Stimulated activated CD4-positive, alpha-beta T cell treated with anti-CD3 and anti-CD28 coated beads, Interleukin-4, amount 100 ng/mL, for 48 hours (primary cell): Measurements from ENCODE around the gene MOCOS.

Experiments used
- DNase-seq, 2 donors: peaks; one replicate each; pipeline ENCODE4 v3.0.0-alpha.2; 2020; ENCODE audit warnings: low read depth in 2 of 2

MOCOS gene

GRCh38 chr18:36271153-36271552 lies 83.9 kb downstream of the MOCOS start:
- DNase-seq = no peak

- DNase-seq = no peak
Measured at GRCh38 chr18:36273347-36273746, 86.0 kb downstream of the MOCOS start.

DNA sequence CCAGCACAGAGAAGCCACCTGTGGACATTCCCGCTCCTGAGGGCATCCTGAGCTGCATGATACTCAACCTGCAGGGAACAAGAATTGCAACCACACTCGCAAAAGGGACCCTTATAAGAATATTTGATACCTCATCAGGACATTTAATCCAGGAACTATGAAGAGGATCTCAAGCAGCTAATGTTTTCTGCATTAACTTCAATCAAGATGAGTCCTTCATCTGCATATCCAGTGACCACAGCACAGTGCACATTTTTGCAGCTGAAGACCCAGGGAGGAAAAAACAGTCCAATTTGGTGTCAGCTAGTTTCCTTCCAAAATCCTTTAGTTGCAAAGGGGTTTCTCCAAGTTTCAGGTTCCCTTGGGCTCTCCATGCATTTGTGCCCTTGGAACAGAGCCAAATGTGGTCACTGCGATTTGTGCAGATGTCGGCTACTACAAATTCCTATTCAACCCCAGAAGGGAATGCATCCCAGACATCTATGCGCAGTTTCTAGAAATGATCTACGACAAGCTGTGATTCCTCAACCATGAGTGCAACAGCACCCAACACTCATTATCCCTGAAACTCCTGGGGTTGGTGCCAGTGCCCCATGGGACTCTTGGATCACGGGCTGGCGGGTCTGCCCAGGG lies 86.9 kb downstream of the MOCOS start:
- DNase-seq = no peak

DNA sequence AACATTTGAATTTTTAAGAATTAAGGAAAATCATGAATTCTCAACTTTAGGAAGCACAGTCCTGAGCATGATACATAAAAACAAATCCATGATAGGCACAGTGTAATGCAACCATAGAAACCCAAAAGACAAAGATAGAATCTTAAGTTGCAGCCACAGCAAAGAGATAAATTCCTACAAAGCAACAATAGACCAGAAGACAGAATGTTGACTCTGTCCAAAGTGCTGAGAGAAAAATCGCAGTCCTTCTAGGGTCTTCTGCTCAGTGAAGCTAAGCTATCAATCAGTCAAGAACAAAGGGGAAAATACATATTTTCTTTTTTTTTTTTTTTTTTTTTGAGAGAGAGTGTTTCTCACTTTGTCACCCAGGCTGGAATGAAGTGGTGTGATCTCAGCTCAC lies 88.3 kb downstream of the MOCOS start:
- no peak for DNase-seq

GRCh38 chr18:36279001-36279400 lies 91.7 kb downstream of the MOCOS start:
- DNase-seq = no peak

DNA sequence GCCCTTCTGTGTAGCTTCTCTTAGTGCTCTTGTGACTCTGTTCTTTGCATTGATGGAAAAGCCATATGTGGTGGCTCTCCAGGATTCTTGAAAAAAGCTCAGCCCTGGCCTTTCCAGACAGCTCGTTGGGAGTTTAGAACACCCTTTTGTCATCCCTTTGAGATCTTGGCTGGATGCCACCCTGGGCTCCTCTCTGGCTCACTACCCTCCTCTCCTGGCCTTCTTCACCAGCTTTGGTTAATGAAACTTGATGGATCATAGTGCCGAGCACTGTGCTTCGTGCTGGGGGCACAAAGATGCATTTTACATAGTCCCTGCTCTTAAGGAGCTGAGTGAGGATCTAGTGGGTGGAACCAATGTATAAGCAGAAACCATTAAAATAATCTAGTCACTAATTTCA lies 94.6 kb downstream of the MOCOS start:
- no peak for DNase-seq

DNA sequence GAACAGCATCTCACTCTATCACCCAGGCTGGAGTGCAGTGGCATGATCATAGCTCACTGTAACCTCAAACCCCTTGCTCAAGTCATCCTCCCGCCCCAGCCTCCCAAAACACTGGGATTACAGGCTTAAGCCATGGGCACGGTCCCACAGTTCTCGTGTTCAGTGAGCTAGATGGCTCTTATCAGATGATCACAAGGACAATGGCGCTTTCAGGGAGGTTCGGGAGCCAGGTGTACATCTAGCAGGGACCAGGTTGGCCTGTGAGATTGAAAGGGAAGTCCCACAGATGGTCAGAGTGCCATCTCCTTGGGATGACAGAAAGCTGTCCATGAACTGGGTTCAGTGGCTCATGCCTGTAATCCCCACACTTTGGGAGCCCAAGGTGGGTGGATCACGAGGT lies 96.2 kb downstream of the MOCOS start:
- no peak for DNase-seq

GRCh38 chr18:36284268-36284667 lies 97.0 kb downstream of the MOCOS start:
- DNase-seq = no peak

DNA sequence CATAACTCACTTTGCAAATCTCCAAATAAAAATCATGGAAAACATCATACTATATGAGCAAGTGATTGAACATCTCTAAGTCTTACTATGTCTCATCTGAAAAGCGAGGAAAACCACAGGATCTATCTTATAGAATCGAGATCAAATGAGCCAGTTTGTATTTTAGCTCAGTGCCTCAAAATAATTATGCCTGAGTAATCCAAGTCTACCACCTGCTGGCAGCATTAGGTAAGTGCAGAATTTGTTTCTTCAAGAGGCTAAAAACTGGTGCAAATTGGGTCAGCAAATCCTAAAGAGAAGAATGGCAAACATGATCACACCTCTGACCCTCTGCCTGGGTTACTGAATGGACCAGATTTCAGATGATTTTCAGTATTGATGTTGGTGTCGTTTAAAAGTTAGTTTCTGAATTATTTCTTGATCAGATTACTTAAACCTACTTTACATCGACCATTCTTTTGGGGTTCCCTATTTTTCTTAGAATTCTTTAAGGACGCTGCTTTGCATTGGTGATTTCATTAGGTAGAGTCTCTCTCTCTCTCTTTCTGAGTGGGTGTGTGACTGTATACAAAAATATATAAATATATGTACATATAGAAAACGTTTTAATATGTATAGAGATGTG lies 97.5 kb downstream of the MOCOS start:
- peak in 1 of 2 donors; percentile 11 for DNase-seq

GRCh38 chr18:36287653-36288052 lies 100.4 kb downstream of the MOCOS start:
- DNase-seq = no peak

DNA sequence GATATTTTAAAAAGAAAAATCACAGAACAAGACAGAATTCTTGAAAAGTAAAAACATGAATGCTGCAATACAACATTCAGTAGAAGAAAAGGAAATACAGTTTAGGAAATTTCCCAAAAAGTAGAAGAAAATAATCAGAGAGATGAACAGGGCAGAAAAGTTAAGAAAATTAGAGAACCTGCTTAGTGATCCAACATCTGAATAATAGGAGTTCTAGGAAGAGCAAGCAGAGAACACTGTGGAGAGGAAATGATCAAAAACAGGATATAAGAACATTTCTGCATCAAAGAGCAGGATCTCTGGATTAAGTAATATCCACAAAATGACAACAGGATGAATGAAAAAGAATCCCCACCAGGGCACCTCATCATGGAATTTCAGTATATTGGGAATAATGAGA lies 101.4 kb downstream of the MOCOS start:
- no peak for DNase-seq

DNA sequence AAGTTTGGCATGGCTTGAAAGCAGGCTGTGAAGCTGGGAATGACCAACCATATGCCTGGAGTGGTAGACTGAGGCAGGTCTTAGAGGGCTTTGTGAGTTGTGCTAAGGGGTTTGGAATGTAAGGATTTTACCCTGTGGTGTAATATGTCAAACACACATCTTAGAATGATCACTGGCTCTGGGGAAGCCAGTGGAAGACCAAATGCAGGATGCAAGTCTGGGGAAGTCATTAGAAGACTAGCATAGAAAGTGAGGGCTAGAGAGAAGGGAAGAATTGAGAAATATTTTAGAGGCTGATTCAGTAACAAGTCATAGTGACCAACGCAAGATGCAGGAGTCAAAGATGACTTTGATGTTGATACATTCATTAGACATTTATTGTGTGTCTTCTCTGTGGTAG lies 106.7 kb downstream of the MOCOS start:
- no peak for DNase-seq

GRCh38 chr18:36295214-36295613 lies 107.9 kb downstream of the MOCOS start:
- DNase-seq = no peak

DNA sequence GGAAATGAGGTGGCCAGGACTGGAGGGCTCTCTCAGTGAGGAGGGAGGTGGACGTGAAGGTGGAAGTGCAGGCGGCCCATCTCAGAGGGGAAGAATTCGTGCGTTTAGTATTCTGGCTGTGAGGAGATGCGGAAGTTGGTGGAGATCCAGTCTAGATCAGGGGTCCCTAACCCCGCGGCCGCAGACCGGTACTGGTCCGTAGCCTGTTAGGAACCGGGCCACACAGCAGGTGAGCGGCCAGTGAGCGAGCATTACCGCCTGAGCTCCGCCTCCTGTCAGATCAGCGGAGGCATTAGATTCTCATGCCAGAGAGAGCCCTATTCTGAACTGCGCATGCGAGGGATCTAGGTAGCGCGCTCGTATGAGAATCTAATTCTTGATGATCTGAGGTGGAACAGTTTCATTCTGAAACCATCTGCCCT lies 108.6 kb downstream of the MOCOS start:
- DNase-seq = no peak

GRCh38 chr18:36296650-36297416 lies 109.5 kb downstream of the MOCOS start:
- DNase-seq = no peak

DNA sequence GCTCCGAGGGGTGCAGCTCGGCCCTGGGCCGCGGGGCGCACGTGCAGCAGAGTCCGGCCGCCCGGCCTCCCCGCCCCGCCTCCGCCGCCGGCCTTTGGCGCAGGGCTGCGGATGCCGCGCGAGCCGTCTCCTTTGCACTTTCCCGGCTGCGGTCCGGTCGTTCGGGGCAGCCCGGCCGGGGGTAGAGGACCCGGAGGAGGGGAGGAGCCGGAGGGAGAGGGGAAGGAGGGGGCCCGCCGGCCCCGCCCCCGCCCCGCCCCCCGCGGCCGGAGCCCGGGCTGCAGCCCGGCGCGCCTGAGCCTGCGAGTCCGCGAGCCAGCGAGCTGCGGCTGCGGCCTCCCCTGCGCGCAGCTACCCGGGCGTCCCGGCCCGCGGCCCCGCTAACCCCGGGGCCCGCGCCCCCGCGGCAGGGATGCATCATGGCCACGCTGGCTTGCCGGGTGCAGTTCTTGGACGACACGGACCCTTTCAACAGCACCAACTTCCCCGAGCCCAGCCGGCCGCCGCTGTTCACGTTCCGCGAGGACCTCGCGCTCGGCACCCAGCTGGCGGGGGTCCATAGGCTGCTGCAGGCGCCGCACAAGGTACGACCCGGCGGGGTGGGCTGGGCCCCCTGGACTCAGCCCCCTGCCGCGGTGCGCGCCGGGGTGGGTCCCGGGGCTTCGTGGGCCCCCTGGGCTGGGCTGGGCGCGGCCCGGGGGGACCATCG lies 110.3 kb downstream of the MOCOS start, which contains the start of gene FHOD3:
FHOD3 (plus strand) TSS at position 297 of the 709 bp plus-strand sequence; CDS start at position 420, 123 bp downstream.
- no peak for DNase-seq

GRCh38 chr18:36298126-36298741 lies 110.9 kb downstream of the MOCOS start:
- DNase-seq = no peak

- no peak for DNase-seq
Measured at GRCh38 chr18:36299015-36299414, 111.7 kb downstream of the MOCOS start.

GRCh38 chr18:36300211-36300610 lies 112.9 kb downstream of the MOCOS start:
- DNase-seq = no peak

DNA sequence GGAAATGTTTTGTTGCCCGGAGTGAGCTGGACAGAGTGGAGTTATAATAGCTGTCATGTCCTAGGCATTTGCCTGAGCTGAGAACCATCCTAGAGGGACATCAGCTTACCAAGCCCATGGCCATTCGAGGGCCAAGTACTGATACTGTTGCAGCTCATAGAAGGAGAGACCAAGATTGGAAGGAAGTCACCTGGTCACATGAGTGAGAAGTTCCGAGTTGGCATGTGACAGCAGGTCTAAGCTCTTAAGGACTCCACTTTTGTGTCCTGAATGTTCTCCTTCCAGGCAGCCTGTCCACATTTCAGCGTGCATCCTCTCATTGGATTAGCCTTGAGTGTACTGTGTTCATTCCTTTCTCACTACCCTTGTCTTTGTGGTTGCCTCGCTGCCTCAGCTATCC lies 114.6 kb downstream of the MOCOS start:
- no peak for DNase-seq

- DNase-seq = no peak
Measured at GRCh38 chr18:36302676-36303075, 115.4 kb downstream of the MOCOS start.
